ENCODE measurements around the gene MEX3D. TPM values are rescaled to one million over a fixed set of nuclear protein-coding genes. Genes with fewer than 3 reads are reported as not detected.

MEX3D gene
- polyA plus RNA-seq, 4 donors, result 4.1 to 14.8 (median 8.7) TPM

DNA sequence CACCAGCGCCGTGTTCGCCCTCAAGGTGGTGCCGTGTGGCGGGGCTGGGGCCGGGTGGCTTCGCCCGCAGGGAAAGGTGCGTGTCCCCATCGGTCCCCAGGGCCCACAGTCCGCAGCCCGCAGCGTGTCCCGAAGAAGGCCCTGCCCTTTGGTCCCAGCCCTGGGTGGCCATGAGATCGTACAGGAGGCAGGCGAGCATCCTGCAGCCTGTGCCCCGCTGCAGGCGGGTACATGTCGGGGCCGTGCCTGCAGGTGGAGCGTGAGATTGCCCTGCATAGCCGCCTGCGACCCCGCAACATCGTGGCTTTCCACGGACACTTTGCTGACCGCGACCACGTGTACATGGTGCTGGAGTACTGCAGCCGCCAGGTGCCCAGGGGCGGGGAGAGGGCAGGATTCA is 42.8 kb downstream of the MEX3D start:
- H3K27me3 ChIP-seq (ENCODE audit: control insufficient read depth in 3 of 3, insufficient read depth in 3 of 3, low read length in 3 of 3), result peaks cover 28 to 47% (median 29%) of the 10 kb centered on the region in 3 donors
- DNase-seq, result no peak
- H3K4me3 ChIP-seq (ENCODE audit: low read depth in 1 of 3, low read length in 3 of 3), result no peak overlapping the region
- no peaks in the 10 kb centered on the region for H3K9me3 ChIP-seq (ENCODE audit: control insufficient read depth in 2 of 2, insufficient read depth in 1 of 2, low read depth in 1 of 2, low read length in 1 of 2)
- no peaks in the 10 kb centered on the region for H3K36me3 ChIP-seq (ENCODE audit: control insufficient read depth in 3 of 3, insufficient read depth in 2 of 3, low read depth in 1 of 3, low read length in 3 of 3)
- 37 to 60% (median 48%) methylated on average over 21 to 31 of the region's 31 CpGs for WGBS, 3 donors
- H3K4me1 ChIP-seq (ENCODE audit: control insufficient read depth in 3 of 3, insufficient read depth in 2 of 3, low read depth in 1 of 3, low read length in 2 of 3), result no peaks in the 10 kb centered on the region
- FAIRE-seq, result no peak
- H3K27ac ChIP-seq (ENCODE audit: low read depth in 1 of 3, low read length in 2 of 3), result no peak overlapping the region

DNA sequence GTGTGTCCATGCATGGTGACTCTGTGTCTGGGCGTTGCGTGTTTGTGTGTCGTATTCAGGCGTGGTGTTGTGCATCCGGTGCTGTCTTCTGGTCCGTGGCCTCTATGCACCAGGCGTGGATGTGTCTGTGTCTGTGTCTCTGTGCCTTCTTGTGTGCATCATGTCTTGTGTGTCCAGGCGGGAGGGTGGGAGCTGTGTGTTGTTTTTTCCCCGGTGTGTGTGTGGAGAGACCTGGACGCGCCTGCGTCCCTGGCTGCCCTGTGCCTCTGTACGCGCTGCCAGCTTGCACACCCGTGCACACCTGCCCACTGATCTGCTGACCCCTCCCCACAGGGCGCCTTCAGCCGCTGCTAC is 43.2 kb downstream of the MEX3D start:
- H3K27ac ChIP-seq (ENCODE audit: low read depth in 1 of 3, low read length in 2 of 3), result no peak overlapping the region
- peaks cover 28 to 51% (median 29%) of the 10 kb centered on the region in 3 donors for H3K27me3 ChIP-seq (ENCODE audit: control insufficient read depth in 3 of 3, insufficient read depth in 3 of 3, low read length in 3 of 3)
- H3K4me1 ChIP-seq (ENCODE audit: control insufficient read depth in 3 of 3, insufficient read depth in 2 of 3, low read depth in 1 of 3, low read length in 2 of 3), result no peaks in the 10 kb centered on the region
- DNase-seq, result no peak
- H3K9me3 ChIP-seq (ENCODE audit: control insufficient read depth in 2 of 2, insufficient read depth in 1 of 2, low read depth in 1 of 2, low read length in 1 of 2), result no peaks in the 10 kb centered on the region
- no peak overlapping the region for H3K4me3 ChIP-seq (ENCODE audit: low read depth in 1 of 3, low read length in 3 of 3)
- no peak for FAIRE-seq
- no peaks in the 10 kb centered on the region for H3K36me3 ChIP-seq (ENCODE audit: control insufficient read depth in 3 of 3, insufficient read depth in 2 of 3, low read depth in 1 of 3, low read length in 3 of 3)
- 51 to 64% (median 55%) methylated on average over 16 to 17 of the region's 17 CpGs for WGBS, 3 donors

DNA sequence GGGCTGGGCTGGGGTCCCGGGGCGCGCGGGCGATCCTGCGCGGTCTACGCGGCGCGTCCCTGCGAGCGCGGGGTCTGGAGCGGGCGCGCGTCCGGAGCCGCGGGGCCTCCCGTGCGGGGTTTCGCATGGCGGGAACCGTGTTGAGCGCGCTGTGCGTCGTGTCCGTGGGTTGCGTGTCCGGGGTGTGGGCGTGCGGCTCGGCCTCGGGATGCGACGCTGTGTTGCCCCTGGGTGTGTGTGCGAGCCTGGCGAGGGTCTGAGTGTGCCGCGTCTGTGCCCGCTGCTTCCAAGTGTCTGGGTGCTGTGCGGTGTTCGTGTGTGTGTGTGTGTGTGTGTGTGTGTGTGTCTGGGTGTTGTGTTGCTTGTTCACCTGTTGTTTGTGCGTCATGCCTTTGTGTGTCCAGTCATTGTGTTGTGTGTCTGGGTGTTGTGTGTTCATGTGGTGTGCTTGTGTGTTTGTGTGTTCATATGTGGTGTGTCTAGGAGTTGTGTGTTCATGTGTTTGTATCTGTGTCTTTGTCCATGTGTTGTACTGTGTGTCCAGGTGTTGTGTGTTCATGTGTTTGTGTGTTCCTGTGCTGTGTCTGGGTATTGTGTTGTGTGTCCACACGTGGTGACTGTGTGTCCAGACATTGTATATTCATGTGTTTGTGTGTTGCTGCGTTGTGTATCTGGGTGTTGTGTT is 43.7 kb downstream of the MEX3D start:
- WGBS, 3 donors, result 10 to 21% (median 13%) methylated on average over 30 to 49 of the region's 49 CpGs
- H3K36me3 ChIP-seq (ENCODE audit: control insufficient read depth in 3 of 3, insufficient read depth in 2 of 3, low read depth in 1 of 3, low read length in 3 of 3), result no peaks in the 10 kb centered on the region
- no peak for DNase-seq
- H3K27ac ChIP-seq (ENCODE audit: low read depth in 1 of 3, low read length in 2 of 3), result no peak overlapping the region
- H3K4me3 ChIP-seq (ENCODE audit: low read depth in 1 of 3, low read length in 3 of 3), result no peak overlapping the region
- H3K9me3 ChIP-seq (ENCODE audit: control insufficient read depth in 2 of 2, insufficient read depth in 1 of 2, low read depth in 1 of 2, low read length in 1 of 2), result no peaks in the 10 kb centered on the region
- no peak for FAIRE-seq
- H3K4me1 ChIP-seq (ENCODE audit: control insufficient read depth in 3 of 3, insufficient read depth in 2 of 3, low read depth in 1 of 3, low read length in 2 of 3), result no peaks in the 10 kb centered on the region
- peaks cover 28 to 51% (median 29%) of the 10 kb centered on the region in 3 donors for H3K27me3 ChIP-seq (ENCODE audit: control insufficient read depth in 3 of 3, insufficient read depth in 3 of 3, low read length in 3 of 3)

DNA sequence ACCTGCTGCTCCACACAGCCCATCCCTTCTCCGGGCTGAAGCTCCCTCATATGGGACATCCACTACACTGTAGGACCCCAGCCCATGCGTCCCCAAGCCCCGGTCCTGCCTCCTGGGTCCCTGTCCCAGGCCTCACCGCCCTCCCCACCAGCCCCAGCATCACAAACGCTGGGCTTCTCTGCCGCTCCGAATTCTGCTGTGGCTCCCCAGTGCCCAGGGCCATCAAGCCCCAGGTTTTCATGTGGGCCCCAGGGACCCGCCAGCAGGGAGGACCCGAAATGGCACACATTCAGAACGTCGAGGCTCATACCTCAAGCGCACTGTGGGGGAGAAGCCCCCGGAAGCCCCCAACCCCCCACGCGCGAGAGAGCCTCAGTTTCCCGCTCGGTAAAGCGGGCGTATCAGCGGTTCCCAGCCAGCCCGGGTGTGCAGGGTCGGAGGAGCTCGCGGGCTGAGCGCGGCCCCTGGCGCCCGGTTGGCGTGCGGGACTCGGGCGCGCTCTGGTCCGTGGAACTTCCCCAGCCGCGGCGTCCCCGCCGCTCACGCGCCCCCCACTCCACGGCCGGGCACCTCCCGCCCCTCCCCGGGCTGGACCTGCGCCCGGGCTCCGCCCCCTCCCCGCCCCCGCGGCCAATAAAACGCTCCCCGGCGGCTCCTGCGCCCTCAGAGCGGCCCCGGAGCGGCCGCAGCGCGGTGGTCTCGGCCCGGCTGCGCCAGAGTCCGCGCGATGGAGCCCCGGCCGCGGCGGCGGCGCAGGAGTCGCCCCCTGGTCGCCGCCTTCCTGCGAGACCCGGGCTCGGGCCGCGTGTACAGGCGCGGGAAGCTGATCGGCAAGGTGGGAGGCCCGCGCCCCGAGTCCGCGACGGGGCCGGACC is 44.5 kb downstream of the MEX3D start, which contains the start of gene PLK5:
Gene PLK5 (plus strand): TSS at position 666 of the 875 bp plus-strand sequence. CDS start 2,920 bp downstream, outside the sequence.
- Histone ChIP-seq H3K4me1 (ENCODE audit: control insufficient read depth in 3 of 3, insufficient read depth in 2 of 3, low read depth in 1 of 3, low read length in 2 of 3) (no peaks in the 10 kb centered on the region), H3K27ac (ENCODE audit: low read depth in 1 of 3, low read length in 2 of 3) (no peak within 1 kb of the TSS), H3K27me3 (ENCODE audit: control insufficient read depth in 3 of 3, insufficient read depth in 3 of 3, low read length in 3 of 3) (peaks cover 28 to 48% (median 29%) of the 10 kb centered on the region in 3 donors), H3K36me3 (ENCODE audit: control insufficient read depth in 3 of 3, insufficient read depth in 2 of 3, low read depth in 1 of 3, low read length in 3 of 3) (no peaks in the 10 kb centered on the region), H3K4me3 (ENCODE audit: low read depth in 1 of 3, low read length in 3 of 3) (no peak within 1 kb of the TSS), H3K9me3 (ENCODE audit: control insufficient read depth in 2 of 2, insufficient read depth in 1 of 2, low read depth in 1 of 2, low read length in 1 of 2) (no peaks in the 10 kb centered on the region)
- FAIRE-seq (no peak), DNase-seq (no peak)
- WGBS, 3 donors, result 8 to 14% (median 12%) methylated on average over 53 to 92 of the region's 92 CpGs

DNA sequence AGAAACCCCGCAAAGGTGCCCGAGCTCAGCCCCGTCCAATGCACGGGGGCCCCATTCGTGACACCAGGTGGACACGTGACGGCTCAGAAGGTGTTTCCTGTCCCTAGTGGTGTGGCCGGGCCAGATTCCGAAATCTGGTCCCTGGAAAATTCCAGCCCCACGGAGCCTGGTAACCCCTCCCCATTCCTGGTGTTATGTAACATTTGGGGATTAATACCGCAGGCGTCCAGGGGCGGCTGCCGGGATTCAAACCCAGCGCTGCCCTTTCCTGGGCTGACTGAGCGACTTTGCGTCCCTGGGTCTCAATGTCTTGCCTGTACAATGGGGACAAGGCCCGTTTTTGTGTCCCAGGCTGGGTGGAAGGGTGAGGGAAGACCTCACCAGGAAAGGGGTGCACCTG is 45.3 kb downstream of the MEX3D start:
- Histone ChIP-seq H3K9me3 (ENCODE audit: control insufficient read depth in 2 of 2, insufficient read depth in 1 of 2, low read depth in 1 of 2, low read length in 1 of 2) (no peaks in the 10 kb centered on the region), H3K36me3 (ENCODE audit: control insufficient read depth in 3 of 3, insufficient read depth in 2 of 3, low read depth in 1 of 3, low read length in 3 of 3) (no peaks in the 10 kb centered on the region), H3K27me3 (ENCODE audit: control insufficient read depth in 3 of 3, insufficient read depth in 3 of 3, low read length in 3 of 3) (peaks cover 28 to 48% (median 29%) of the 10 kb centered on the region in 3 donors), H3K4me1 (ENCODE audit: control insufficient read depth in 3 of 3, insufficient read depth in 2 of 3, low read depth in 1 of 3, low read length in 2 of 3) (no peaks in the 10 kb centered on the region), H3K27ac (ENCODE audit: low read depth in 1 of 3, low read length in 2 of 3) (no peak overlapping the region), H3K4me3 (ENCODE audit: low read depth in 1 of 3, low read length in 3 of 3) (no peak overlapping the region)
- FAIRE-seq (no peak), DNase-seq (no peak)
- WGBS, 3 donors, result 60 to 72% (median 63%) methylated on average over 18 of the region's 18 CpGs

DNA sequence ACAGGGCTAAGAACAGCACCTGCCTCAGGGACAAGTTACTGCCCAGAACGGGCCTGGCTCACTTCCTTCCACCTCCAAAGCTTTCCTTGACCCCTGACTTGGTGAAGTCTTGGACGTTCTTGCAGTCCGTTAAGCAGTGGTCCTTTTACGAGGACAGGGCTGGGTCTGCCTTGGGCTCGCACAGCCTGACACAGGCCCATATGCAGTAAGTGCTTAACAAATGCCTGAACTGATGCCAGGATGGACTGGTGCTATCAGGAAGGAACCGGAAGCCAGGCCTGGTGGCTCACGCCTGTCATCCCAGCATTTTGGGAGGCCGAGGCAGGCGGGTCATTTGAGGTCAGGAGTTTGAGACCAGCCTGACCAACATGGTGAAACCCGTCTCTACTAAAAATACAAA is 46.1 kb downstream of the MEX3D start:
- 57 to 66% (median 63%) methylated on average over 10 of the region's 10 CpGs for WGBS, 3 donors
- Histone ChIP-seq H3K36me3 (ENCODE audit: control insufficient read depth in 3 of 3, insufficient read depth in 2 of 3, low read depth in 1 of 3, low read length in 3 of 3) (no peaks in the 10 kb centered on the region), H3K27me3 (ENCODE audit: control insufficient read depth in 3 of 3, insufficient read depth in 3 of 3, low read length in 3 of 3) (peaks cover 28 to 51% (median 29%) of the 10 kb centered on the region in 3 donors), H3K4me1 (ENCODE audit: control insufficient read depth in 3 of 3, insufficient read depth in 2 of 3, low read depth in 1 of 3, low read length in 2 of 3) (no peaks in the 10 kb centered on the region), H3K9me3 (ENCODE audit: control insufficient read depth in 2 of 2, insufficient read depth in 1 of 2, low read depth in 1 of 2, low read length in 1 of 2) (no peaks in the 10 kb centered on the region), H3K4me3 (ENCODE audit: low read depth in 1 of 3, low read length in 3 of 3) (no peak overlapping the region), H3K27ac (ENCODE audit: low read depth in 1 of 3, low read length in 2 of 3) (no peak overlapping the region)
- DNase-seq, result no peak
- no peak for FAIRE-seq

DNA sequence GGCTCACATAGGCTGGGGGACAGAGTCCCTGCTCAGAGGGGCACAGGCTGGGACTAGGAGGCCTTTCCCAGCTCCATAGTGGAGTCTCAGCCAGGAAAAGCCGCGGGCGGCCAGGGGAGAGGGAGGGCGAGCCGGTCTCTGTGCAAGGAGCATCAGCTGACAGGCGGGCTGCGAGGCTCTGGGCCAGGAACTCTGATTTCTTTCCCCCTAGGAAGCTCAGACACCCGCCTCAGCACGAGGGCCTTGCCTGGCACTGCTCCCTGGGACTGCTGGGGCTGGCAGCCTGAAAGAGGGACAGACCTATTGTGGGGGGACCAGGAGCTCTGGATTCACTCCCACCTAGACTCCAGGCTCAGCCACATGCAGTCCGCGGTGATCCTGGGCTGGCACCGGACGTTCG is 46.5 kb downstream of the MEX3D start:
- 64 to 81% (median 65%) methylated on average over 12 to 14 of the region's 14 CpGs for WGBS, 3 donors
- Histone ChIP-seq H3K27ac (ENCODE audit: low read depth in 1 of 3, low read length in 2 of 3) (no peak overlapping the region), H3K27me3 (ENCODE audit: control insufficient read depth in 3 of 3, insufficient read depth in 3 of 3, low read length in 3 of 3) (peaks cover 25 to 52% (median 28%) of the 10 kb centered on the region in 3 donors), H3K36me3 (ENCODE audit: control insufficient read depth in 3 of 3, insufficient read depth in 2 of 3, low read depth in 1 of 3, low read length in 3 of 3) (no peaks in the 10 kb centered on the region), H3K9me3 (ENCODE audit: control insufficient read depth in 2 of 2, insufficient read depth in 1 of 2, low read depth in 1 of 2, low read length in 1 of 2) (no peaks in the 10 kb centered on the region), H3K4me3 (ENCODE audit: low read depth in 1 of 3, low read length in 3 of 3) (no peak overlapping the region), H3K4me1 (ENCODE audit: control insufficient read depth in 3 of 3, insufficient read depth in 2 of 3, low read depth in 1 of 3, low read length in 2 of 3) (no peaks in the 10 kb centered on the region)
- no peak for DNase-seq
- no peak for FAIRE-seq

DNA sequence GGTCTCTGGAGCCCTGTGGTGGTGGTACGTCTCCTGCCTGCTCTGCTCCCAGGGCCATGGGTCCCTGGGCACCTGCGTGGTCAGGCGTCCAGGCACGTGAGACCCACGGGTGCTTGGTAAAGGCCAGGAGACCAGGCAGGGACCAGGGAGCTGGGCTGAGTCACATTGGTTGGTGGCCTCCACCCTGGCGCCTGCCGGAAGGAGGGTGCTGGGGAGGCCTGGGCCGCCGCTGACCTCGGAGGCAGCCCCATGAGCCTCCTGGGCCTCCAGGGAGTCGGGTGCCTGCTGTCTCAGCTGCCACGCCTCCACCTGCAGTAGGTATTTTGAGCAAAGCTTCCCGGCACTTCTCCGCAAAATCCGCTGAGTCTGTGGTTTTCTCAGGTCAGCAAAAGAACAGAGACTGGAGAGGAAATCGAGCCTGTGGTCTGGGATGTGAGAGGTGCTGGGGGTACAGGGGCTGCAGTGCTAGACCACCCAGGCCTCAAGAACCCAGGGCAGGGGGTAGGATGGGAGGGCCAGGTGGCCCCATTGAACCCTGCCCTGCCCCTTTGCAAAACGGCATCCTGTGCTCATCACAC is 47.8 kb downstream of the MEX3D start:
- H3K27ac ChIP-seq (ENCODE audit: low read depth in 1 of 3, low read length in 2 of 3), result no peak overlapping the region
- H3K27me3 ChIP-seq (ENCODE audit: control insufficient read depth in 3 of 3, insufficient read depth in 3 of 3, low read length in 3 of 3), result peaks cover 13 to 47% (median 19%) of the 10 kb centered on the region in 3 donors
- peaks cover 0 to 4% of the 10 kb centered on the region in 2 donors for H3K9me3 ChIP-seq (ENCODE audit: control insufficient read depth in 2 of 2, insufficient read depth in 1 of 2, low read depth in 1 of 2, low read length in 1 of 2)
- whole genome bisulfite sequencing, 3 donors, result 58 to 75% (median 67%) methylated on average over 17 of the region's 17 CpGs
- no peaks in the 10 kb centered on the region for H3K4me1 ChIP-seq (ENCODE audit: control insufficient read depth in 3 of 3, insufficient read depth in 2 of 3, low read depth in 1 of 3, low read length in 2 of 3)
- DNase-seq (no peak), FAIRE-seq (no peak)
- no peak overlapping the region for H3K4me3 ChIP-seq (ENCODE audit: low read depth in 1 of 3, low read length in 3 of 3)
- H3K36me3 ChIP-seq (ENCODE audit: control insufficient read depth in 3 of 3, insufficient read depth in 2 of 3, low read depth in 1 of 3, low read length in 3 of 3), result no peaks in the 10 kb centered on the region
